DMS 273 (cell line): ENCODE data around the gene FLVCR1.

Source experiments
- DNase-seq: peaks from one replicate; lab custom pipeline; 2025; ENCODE audit not compliant: unreplicated experiment; lab: John Stamatoyannopoulos, UW

The FLVCR1 gene

DNA sequence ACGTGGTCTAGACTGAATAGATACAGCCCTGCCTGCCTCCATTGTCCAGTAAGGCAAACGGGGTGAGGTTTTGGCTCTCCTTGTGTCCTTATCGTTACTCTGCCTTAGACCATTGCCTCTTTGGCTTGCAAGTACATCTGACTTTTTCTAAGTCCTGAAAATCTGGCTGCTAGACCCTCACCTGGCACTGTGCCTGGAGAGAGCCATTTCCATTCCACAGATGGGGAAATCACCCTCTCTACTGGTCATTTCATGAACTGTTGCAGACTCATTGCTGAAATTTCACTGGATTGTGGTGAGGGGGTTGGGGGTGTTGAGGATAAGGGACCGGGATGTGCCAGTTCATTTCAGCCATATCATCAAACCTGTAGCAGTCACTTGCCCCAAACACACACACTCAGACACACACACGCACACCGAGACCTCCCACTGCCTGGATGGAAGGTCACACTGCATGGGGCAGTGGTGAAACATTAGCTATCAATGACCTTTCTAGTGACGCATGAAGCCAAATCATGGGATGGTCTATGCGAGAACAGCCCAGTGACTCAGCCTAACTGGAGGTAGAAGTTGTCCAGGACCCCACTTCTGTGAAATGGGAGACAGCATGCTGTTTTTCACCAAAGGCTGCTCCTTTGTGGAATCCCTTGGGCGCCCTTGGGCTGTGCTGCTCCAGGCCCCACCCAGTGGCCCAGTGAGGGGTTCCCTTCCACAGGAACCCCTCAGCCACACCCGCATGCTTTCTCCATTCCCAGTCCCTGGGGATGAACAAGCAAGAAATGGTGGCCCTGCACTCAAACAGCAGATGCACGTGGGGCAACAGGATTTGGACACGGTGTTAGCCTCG, 57.4 kb downstream of the FLVCR1 start:
- DNase-seq: peak; percentile 90

GRCh38 chr1:212916481-212917133, 58.5 kb downstream of the FLVCR1 start:
- peak; percentile 86 for DNase-seq

GRCh38 chr1:212917134-212917485, 59.0 kb downstream of the FLVCR1 start:
- DNase-seq: no peak

- DNase-seq: no peak
Measured at GRCh38 chr1:212917858-212918257, 59.8 kb downstream of the FLVCR1 start.

DNA sequence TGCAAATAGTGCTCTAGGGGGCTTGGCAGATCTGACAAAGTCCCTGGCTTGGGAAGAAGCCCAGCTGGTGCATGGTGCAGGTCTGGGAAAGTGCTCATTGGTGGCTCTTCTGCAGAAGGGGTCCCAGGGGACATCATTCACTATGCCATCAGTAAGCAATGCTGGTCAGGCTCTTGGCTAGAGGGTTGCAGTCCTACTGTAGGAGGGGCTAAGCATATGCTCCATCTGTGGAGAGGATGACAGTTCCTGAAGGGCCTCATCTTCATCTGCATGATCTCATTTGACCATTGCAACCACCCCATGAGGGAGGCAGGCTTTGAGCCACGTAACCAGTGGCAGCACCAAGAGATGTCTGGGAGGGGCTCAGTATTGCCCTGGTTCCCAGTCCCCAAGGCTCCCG, 60.7 kb downstream of the FLVCR1 start:
- peak; percentile 26 for DNase-seq

- no peak for DNase-seq
Measured at GRCh38 chr1:212920246-212920645, 62.2 kb downstream of the FLVCR1 start.

GRCh38 chr1:212920896-212921295, 62.8 kb downstream of the FLVCR1 start:
- DNase-seq: peak; percentile 22

DNA sequence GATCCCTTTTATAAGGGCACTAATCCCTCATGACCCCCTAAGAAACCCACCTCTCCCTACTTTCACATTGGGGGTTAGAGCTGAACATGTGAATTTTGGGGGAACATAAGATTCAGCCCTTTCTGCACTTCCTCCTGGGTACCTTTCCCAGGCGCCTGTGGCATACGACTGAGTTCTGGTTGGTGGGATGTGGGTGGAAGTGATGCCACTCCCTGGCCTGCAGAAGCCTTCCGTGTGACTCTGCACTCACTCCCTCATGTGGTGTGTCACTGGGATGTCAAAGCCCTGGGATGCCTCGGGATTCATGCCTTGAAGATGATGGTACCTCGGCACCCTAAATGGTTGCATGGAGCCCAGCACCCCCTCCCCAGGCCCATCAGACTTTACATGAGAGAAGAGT, 63.9 kb downstream of the FLVCR1 start:
- DNase-seq: peak; percentile 46

GRCh38 chr1:212926372-212926771, 68.3 kb downstream of the FLVCR1 start:
- no peak for DNase-seq

DNA sequence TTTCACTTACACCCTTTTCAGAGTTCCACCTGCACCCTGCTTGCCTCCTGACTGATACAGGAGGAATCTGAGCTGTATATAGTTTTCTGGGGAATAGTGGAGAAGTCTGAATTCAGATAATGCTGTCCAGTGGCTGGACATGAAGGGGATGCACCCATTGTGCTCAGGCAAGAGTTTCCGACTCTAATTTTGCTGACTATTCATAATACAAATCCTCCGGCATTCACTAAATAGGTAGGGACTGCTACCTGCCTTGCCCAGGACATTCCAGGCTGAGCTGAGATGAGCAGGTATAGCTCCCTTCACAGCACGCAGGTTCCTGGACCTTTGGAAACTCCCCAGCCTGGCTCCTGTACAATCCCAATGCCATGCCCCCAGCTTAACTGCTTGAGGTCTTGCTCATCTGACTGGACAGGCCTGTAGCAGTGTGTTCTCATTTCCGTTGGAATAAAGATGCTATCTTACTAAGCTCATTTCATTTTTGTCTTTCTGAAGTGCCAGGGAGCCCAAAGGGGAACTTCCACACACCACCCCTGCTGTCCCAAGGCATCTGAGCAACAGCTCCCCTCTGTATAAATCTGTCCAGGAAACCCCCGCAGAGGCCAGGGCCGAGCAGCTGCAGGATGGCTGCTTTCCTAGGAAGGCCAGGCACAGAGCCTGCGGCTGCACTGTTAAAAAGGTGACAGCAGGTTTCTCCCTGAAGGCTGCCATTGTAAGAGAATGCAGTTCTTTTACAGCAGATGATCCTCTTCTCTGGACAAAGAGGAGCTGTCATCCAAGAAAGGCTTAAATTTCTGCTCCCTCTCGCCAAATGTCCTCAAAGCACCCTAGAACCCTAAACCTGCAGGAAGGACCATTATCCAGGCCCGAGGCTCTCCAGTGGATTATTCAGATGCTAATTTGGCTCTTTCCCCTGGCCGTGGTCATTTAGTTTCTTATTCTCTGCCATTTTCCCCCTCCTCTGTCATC, 70.5 kb downstream of the FLVCR1 start:
- DNase-seq: peak; percentile 27

DNA sequence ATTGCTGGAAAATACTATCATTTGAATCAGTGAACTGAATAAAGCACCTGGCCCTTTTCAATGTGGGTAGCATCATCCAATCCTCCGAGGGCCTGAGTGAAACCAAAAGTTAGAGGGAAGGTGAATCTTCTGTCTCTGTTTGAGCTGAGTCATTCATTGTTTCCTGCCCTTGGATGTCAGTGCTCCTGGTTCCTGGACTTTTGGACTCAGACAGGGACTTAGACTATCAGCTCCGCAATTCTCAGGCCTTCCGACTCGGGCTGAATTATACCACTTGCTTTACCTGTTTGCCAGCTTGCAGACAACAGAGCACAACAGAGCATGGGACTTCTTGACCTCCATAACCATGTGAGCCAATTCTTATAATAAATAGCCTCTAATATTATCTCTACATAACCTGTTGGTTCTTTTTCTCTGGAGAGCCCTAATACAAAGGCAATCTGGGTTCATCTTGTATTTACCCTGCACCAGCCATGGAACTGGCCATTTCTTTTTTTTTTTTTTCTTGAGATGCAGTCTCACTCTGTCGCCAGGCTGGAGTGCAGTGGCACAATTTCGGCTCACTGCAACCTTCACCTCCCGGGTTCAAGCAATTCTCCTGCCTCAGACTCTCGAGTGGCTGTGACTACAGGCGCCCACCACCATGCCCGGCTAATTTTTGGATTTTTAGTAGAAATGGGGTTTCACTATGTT, 73.1 kb downstream of the FLVCR1 start:
- no peak for DNase-seq

GRCh38 chr1:212933815-212934471, 75.9 kb downstream of the FLVCR1 start:
- peak; percentile 39 for DNase-seq

DNA sequence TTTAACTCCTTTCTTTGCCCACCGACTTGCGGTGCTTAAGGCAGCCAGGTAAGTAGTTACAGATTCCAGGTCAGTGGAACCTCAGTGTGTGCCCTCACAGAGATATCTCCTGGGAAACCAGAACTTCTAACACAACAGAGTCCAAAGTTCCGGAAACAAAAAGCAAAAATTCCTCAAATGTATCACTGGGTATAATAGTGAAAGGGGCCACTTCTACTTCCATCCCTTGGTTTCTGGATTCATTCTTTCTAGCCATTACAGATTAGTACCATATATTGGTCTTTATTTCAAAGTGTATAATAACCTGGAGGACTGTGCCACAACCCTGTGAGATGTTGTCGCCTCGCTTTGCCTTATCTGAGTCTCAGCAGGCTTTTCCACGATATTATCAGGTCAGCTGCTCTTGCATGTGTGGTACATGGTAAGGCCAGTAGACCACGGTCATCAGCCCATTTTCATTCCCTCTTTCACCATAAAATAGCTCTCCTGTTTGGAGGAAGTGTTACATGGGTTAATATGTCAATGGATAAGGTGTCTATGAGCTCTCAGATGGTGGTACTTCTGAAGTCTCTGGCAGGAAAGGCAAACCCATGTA, 77.4 kb downstream of the FLVCR1 start:
- no peak for DNase-seq

- DNase-seq: peak; percentile 51
Measured at GRCh38 chr1:212937034-212937433, 79.0 kb downstream of the FLVCR1 start.

- DNase-seq: peak; percentile 96
Measured at GRCh38 chr1:212938846-212939245, 80.8 kb downstream of the FLVCR1 start.

DNA sequence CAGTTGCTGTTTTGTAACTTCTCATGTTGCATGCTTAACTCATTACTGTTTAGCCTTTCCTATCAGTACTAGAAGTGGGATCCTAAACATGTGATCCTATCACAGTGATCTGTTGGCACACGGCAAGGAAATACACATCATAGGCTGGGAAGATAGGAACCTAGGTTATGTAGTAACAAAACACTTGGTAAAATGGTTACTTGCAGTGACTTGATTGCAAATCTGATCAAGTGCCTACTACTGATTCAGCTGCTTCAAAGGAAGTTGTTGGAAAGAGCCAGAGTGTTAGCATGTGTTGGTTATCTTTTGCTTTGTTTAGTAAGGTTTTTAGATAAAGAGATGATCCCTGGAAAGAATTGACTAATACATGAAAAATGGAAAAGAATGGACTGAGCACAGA, 83.4 kb downstream of the FLVCR1 start:
- DNase-seq: no peak

GRCh38 chr1:212942679-212943392, 84.8 kb downstream of the FLVCR1 start:
- no peak for DNase-seq

GRCh38 chr1:212943393-212943710, 85.3 kb downstream of the FLVCR1 start:
- no peak for DNase-seq

- no peak for DNase-seq
Measured at GRCh38 chr1:212944229-212944901, 86.3 kb downstream of the FLVCR1 start.
